GM18520 (cell line): Measurements from ENCODE around the gene FAN1.

ENCODE experiments used
- ATAC-seq: cut with Tn5 transposase; IDR thresholded peaks from one replicate; pipeline ENCODE4 v1.9.1; 2021; ENCODE audit not compliant: unreplicated experiment

Gene FAN1

DNA sequence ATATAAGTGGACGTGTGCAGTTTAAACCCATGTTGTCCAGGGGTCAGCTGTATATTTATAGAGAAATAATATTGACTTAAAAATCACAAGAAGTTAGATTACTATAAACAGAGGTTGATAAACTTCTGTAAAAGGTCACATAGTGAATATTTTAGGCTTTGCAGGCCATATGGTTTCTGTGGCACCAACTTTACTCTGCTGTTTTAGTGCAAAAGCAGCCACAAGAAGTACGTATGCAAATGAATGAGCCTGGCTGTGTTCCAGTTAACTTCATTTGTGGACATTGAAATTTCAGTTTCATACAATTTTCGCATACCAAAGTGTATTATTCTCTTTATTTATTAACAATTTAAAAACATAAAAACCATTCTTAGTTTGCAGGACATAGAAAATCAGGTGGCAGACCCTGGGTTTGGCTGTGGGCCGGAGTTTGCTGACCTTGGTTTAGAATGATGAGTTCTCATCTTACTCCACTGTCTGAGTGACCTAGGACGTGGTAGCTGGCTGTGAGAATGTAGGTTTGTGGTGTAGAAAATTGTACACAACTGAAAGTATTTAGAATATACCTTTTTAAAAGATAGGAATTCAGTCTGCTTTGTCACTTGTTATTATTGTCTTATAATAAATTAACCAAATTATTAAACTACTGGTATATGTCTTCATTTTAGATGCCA lies 16.3 kb downstream of the FAN1 start:
- ATAC-seq = no peak

DNA sequence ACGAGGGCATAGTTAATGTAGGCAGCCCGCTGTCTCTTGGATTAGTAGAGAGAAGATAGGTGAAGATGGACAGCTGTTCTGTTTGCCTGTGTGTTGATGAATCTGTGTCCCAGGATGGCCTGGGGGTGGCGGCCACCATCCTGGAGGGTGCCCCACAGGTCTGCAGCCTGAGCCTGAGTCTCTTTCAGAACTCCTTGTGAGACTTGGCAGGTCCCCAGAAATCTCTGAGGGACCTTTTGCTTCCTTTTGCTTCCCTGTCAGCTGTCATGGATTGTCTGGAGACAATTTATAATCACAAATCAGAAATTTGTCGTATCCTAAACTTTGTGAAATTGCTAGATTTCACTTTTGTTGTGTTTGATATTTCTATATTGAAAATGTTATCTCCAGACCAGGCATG lies 17.4 kb downstream of the FAN1 start:
- no peak for ATAC-seq

DNA sequence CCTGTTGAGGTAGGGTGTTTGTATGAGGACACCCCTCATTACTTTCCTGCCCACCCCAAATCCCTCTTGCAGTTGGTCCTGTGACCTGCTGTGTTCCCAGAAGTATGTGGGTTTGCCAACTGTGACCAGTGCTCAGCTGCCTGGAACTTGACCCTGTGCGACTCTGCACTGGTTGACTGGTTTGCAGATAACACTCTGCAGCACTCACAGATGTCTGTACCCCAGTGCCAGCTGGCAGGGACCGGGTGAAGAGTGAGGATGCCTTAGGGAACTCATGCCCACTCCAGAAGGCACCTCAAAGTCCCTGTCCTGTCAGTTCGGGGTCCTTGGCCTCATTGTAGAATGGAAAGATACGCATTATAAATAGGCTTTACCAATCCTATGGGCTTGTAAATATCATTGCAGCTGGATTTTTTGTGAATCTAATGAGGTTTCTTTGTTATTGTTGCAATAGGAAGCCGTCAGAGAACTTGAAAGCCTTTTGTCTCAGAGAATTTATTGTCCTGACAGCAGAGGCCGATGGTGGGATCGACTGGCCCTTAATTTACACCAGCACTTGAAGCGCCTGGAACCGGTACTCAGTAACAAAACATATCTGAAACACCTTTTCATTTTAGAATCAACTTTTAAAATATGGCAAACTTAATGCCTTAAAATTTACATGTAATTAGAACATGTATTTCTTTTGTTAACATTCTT lies 18.2 kb downstream of the FAN1 start:
- no peak for ATAC-seq

GRCh38 chr15:30922480-30923311 lies 19.0 kb downstream of the FAN1 start:
- no peak for ATAC-seq

- ATAC-seq = no peak
Observed at GRCh38 chr15:30923429-30923828, 19.7 kb downstream of the FAN1 start.

GRCh38 chr15:30924353-30924752 lies 20.6 kb downstream of the FAN1 start:
- no peak for ATAC-seq

GRCh38 chr15:30925686-30926085 lies 22.0 kb downstream of the FAN1 start:
- ATAC-seq = no peak

DNA sequence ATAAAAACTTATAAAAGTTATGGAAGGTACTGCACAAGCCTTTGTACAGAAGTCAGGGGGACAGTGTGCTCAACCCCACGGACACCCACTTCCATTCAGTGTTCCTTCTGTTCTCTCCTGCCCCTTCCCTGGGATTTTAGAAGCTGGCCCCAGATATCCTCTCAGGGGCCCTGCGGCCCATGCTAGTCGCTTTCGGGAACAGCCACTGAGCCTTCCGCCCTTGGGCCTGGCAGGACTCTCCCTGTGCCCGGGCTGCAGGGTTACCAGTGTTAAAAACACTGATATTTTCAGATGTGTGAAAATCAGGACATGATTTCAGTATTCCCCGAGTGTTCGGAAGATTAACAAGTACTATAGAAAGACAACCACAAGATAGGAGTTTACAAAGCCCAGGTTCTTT lies 22.4 kb downstream of the FAN1 start:
- no peak for ATAC-seq

GRCh38 chr15:30927148-30927761 lies 23.5 kb downstream of the FAN1 start:
- ATAC-seq = no peak

DNA sequence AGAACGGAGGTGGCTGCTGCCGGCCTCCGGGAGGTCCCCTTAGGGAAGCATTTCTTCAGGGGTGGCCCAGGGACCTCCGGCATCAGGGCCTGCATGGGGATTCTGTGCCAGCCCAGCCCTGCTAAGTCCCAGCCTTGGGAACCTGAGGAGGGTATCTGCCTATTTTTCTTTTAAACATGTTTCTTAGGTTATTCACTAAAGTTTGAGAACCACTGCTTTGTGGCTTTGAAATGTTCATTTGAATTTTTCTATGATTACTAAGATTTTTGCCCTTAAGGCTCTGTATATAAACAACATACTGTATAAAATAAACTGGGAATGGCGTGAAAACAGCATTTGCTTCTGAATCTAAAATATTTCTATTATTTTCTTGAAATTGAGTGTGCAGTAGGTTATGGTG lies 24.4 kb downstream of the FAN1 start:
- ATAC-seq = no peak

DNA sequence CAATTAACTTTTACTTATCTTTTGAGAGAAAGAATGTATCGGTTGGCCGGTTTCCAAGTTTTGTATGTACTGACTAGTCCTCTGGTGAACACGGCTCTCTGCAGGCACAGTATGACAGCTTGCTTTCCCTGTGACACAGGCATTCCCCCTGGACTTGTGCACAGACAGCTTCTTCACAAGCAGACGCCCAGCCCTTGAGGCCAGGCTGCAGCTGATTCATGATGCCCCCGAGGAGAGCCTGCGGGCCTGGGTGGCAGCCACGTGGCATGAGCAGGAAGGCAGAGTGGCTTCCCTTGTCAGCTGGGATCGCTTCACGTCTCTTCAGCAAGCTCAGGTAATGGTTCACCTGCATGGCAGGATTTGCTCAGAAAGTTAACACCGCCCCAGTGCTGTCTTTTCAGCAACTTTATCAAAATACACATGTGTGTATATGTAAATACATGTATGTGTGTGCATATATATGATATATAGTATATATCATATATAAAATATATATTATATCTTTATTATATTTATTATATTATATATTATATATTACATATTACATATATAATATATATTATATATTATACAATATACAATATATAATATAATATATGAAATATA lies 25.5 kb downstream of the FAN1 start:
- no peak for ATAC-seq

DNA sequence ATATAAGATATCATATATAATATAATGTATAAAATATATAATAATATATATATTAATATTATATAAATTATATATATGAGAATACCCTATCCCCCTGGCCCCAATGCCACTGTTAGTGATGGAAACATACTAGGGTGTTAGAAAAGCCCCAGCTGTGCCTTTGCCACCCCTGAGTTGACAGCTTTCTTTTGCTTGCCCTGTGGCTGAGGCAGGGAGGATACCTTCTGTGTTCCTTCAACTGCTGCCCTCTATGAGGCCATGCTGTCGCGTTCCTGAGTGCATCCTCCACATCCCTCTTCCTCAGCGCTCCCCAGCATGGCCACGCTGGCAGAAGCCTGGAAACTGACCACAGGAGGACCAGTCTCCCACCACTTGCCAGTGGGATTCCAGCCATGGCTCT lies 26.3 kb downstream of the FAN1 start:
- no peak for ATAC-seq

GRCh38 chr15:30930422-30930821 lies 26.7 kb downstream of the FAN1 start:
- no peak for ATAC-seq

DNA sequence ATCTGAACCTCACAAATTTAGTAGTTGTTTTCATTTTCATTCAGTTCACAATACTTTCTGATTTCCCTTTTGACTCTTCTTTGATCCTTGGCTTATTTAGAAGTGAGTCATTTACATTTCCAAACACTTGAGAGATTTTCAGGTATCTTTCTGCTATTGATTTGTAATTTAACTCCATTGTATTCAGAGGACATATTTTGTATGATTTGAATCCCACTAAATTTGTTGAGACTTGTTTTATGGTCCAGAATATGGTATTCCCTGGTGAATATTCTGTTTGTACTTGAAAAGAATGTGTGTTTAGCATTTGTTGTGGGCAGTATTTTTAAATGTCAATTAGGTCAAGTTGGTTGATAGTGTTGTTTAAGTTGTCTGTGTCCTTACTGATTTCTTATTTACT lies 29.6 kb downstream of the FAN1 start:
- ATAC-seq = no peak

GRCh38 chr15:30939161-30939560 lies 35.4 kb downstream of the FAN1 start:
- no peak for ATAC-seq

- ATAC-seq = no peak
Observed at GRCh38 chr15:30940359-30940758, 36.6 kb downstream of the FAN1 start.

- ATAC-seq = no peak
Observed at GRCh38 chr15:30941520-30941919, 37.8 kb downstream of the FAN1 start.

- no peak for ATAC-seq
Observed at GRCh38 chr15:30943654-30944335, 40.1 kb downstream of the FAN1 start.

DNA sequence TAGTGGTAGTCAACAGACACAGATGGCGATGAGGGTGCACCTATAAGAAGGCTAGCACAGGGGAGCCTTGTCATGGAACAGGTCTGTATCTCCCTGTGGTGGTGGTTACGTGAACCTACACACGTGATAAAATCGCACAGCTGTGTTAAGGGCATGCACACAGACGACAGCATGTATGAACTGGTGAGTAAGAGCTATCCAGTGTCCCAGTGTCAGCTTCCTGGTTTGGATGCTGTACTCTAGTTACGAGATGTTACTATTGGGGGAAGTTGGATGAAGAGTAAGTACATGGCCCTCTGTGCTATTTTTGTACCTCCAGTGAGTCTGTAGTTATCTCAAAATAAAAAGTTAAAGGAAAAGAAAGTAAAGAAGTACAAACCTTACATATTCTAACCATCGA lies 49.5 kb downstream of the FAN1 start:
- ATAC-seq = no peak

DNA sequence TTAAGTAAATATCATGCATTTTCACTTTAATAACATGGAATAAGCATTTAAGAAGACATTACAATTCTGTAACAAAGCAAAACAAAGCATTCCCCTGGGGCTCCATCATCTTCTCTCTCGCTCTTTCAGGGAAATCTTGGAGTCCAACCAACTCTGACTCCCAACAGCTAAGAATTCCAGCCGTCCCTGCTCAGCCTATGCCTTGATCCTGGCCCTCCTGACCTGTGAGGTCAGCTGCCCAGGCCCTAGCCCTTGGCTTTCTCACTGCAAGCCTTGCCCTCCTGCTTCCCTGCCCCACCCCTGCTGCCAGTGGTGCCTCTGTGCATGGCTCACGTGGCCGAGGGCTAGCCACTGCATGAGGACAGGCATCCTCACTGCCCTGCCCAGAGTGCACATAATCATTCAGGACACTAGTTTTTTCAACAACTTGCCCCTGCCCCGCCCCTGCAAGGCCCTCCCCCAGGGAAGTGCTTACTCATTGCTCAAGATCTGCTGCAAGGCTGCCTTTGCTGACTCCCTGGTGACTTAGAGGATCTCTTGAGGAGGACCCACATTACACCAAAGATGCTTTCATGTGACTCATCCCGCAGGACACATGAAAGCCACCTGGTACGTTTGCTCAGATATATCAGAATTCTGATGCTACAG lies 50.1 kb downstream of the FAN1 start:
- no peak for ATAC-seq
